HG02885 (cell line): ENCODE results near the gene IRX6.

ENCODE experiments used
- ATAC-seq: cut with Tn5 transposase; IDR thresholded peaks from one replicate; pipeline ENCODE4 v1.9.1; 2021; ENCODE audit warnings: mild to moderate bottlenecking; ENCODE audit not compliant: unreplicated experiment, poor library complexity

Gene IRX6

GRCh38 chr16:55308973-55309372 lies 15.0 kb upstream of the IRX6 start:
- ATAC-seq: no peak

- no peak for ATAC-seq
Observed at GRCh38 chr16:55322327-55322726, 1.7 kb upstream of the IRX6 start.

GRCh38 chr16:55324285-55325079 lies 479 bp downstream of the IRX6 start:
- no peak for ATAC-seq

GRCh38 chr16:55325080-55325447 lies 1.1 kb downstream of the IRX6 start:
- no peak for ATAC-seq

GRCh38 chr16:55325458-55326109 lies 1.6 kb downstream of the IRX6 start:
- no peak for ATAC-seq

GRCh38 chr16:55326261-55327092 lies 2.5 kb downstream of the IRX6 start:
- ATAC-seq: no peak

- no peak for ATAC-seq
Observed at GRCh38 chr16:55328611-55329569, 4.9 kb downstream of the IRX6 start.

GRCh38 chr16:55329791-55330428 lies 5.9 kb downstream of the IRX6 start:
- ATAC-seq: no peak

GRCh38 chr16:55330781-55331647 lies 7.0 kb downstream of the IRX6 start:
- ATAC-seq: no peak

- no peak for ATAC-seq
Observed at GRCh38 chr16:55331648-55332185, 7.7 kb downstream of the IRX6 start.

GRCh38 chr16:55333684-55334083 lies 9.7 kb downstream of the IRX6 start:
- ATAC-seq: no peak

- no peak for ATAC-seq
Observed at GRCh38 chr16:55338646-55339045, 14.6 kb downstream of the IRX6 start.

GRCh38 chr16:55340445-55340844 lies 16.4 kb downstream of the IRX6 start:
- ATAC-seq: no peak

GRCh38 chr16:55341681-55342080 lies 17.7 kb downstream of the IRX6 start:
- ATAC-seq: no peak

GRCh38 chr16:55346475-55346874 lies 22.5 kb downstream of the IRX6 start:
- ATAC-seq: no peak

GRCh38 chr16:55349867-55350266 lies 25.9 kb downstream of the IRX6 start:
- ATAC-seq: no peak

- ATAC-seq: no peak
Observed at GRCh38 chr16:55350984-55351383, 27.0 kb downstream of the IRX6 start.

GRCh38 chr16:55351936-55352335 lies 27.9 kb downstream of the IRX6 start:
- no peak for ATAC-seq
